Activated naive CD4-positive, alpha-beta T cell (primary cell): ENCODE data around the gene PARM1.

Experiments used
- DNase-seq, 4 experiments: peaks; one replicate each; lab custom pipeline; 2025; lab: John Stamatoyannopoulos, UW

PARM1 gene

DNA sequence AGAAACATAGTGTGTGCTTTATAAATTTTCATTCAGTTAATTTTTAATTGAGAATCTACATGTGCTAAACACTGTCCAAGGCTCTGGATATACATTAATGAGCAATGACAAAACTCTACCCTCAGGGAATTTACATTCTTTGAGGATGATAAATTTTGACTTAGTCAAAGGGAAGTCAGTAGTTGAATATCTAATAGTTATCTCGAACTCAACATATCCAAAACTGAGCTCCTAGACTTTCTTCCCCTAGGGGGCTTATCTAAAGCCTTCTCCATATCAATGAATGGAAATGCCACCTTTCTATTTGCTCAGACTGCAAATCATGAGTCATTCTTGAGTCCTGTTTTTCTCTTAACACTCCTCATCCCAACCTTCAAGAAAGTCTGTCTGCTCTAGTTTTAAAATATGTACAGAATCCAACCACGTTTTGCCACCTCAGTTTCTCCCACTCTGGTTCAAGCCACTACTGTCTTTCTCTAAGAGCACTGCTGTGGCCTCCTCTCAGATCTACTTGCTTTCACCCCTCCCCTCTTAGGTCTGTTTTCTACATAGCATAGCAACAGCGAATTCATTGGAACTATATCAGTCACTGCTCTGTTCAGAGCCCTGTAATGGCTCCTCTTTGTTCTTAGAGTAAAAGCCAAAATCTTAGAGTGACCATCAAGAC, 9.5 kb downstream of the PARM1 start:
- DNase-seq, result no peak

DNA sequence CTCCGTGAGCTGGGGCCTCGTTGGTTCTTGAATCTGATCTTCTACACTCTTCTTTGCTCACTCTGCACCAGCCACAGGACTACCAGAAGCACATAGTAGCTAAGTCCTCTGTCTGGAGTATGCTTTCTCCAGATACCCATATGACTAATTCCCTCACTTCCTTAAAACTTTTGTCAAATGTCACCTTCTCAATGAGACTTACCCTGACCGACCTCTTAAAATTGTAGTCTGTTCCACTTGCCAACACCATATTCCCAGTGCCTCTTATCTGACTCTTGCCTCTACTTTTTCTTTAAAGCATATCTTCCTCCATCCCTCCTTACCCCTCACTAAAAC, 10.0 kb downstream of the PARM1 start:
- DNase-seq, result no peak

DNA sequence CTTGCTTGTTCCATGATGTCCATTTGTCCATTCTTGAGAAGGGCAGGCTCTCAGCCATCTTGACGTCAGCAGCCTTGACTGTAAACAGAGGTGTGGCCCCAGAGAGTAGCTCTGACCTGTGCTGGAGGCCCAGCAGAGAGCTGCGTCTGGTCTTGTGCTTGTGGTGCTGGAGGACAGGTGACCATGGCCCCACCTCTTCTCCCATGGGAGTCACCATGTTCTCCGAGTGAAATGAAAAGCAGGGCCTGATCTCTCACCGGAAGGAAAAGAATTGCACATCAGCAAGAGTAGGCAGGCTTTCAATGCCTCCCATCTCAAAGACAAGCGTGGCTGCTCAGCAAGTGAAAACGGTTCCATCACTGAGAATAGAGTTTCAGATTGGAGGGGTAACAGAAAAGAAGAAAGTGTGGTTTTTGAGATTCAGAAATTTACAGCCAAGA, 11.5 kb downstream of the PARM1 start:
- DNase-seq, result no peak

DNA sequence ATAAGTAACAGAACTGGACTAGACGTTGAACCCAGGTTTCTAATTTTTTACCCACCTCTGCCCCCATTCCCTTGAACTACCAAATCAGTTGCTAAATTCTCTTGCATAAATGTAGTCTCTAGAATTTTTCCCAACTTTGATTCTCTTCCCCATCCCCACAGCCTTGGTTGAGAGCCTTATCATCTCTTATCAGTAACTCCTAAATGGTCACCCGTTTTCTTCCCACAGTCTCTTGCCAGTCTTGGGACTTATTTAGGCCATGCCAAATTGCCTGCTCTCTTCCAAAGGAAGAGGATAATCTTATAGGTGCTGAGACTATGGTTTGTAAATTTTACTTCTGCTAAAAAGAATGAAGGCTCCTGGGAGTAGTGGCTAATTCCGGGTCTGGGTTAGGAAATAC, 13.3 kb downstream of the PARM1 start:
- no peak for DNase-seq

DNA sequence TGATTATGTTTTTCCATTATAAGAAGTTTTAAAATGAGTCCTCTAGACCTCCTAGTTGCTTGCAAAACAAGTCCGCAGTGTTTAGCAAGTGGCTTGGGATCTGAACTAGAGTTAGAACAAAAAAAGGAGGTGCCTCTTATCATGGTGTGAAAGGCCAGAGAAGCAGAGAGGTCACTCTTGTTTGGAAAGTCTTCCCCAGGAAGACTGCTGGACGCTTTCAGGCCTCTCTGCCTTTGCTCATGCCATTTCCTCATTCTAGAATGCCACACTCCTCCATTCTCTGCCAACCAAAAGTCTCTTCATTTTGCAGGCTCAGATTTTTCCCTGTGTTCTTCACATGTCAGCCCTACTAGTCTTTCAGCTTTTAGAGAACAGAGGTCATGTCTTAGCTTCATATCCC, 14.9 kb downstream of the PARM1 start:
- no peak for DNase-seq

DNA sequence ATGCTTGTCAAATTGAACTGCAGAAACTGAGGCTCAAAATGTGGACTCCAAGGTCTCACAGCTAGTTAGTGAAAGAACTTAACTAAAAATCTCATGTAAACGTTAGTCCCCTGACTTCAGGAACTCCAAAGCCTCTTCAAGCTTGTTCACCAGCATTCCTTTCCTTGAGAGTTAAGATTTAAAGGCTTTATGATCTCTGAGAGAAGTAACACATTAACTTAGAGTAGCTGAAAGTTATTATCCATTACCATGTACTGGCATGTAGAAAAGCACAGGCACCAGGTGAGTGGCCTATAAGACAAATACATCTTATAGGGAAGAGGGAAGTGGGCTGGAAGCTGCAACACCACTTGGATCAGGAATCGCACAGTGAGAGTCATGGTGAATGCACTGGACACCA, 15.3 kb downstream of the PARM1 start:
- DNase-seq, result no peak

DNA sequence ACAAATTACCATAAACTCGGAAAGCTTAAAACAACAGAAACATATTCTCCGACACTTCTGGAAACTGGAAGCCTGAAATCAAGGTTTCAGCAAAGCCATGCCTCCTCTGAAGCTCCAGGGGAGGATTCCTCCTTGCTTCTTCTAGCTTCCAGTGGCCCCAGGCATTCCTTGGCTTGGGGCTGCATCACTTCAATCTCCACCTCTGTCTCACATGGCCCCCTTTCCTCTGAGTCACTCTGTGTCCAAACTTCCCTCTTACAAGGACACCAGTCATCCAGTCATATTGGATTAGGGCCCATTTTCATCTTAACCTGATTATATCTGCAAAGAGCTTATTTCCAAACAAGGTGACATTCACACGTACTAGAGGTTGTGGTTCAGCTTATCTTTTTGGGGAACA, 17.3 kb downstream of the PARM1 start:
- no peak for DNase-seq

DNA sequence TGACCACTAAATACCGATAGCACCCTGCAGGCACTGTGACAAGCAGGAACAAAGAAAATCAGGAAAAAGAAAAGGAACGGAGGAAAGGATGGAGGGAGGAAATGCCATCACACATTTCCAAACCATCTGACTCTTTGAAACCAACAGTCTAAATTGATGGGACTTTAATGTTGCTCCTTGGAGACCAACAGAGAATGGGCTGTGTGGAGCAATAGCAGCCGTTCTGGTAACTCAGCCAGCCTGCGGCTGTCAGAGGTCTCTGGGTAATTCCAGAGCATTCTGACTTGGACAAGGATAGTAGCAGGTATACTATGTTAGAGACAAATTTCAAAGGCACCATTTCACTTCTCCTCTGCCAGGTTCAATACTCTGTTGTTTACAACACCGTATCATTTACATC, 18.0 kb downstream of the PARM1 start:
- DNase-seq, result no peak

DNA sequence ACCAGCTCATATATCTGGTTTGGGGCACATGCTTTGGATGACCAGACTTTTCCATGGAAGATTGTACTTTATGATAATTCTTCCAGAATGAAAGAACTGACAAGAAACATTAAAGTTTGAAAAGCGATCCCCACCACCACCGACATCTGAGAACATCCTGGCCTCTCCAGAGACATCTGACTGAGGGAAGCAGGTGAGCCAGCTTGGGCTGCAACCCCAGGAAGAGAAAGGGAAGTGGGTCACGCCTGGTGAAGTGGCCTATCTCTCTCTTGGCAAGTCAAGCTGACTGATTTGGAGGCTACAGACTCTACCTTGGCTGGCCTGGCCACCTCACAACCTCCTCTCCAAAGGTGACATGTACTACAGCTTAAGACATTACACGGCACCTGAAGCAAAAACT, 20.7 kb downstream of the PARM1 start:
- DNase-seq, result no peak

DNA sequence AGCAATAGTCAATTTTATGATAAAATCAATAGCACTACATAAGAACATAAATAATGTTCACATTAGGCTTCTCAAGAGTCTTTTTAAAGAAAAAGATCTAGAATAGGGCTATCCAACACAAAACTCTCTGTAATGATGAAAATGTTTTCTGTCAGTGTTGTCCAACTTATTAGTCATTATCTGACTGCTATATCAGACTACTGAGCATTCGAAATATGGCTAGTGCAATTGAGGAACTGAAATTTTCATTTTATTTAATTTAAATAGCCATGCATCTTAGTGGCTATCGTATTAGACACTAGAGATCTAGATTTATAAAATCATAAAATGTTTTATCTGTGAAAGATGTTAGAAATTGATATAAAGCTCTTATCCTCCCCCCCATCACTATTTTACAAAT, 26.0 kb downstream of the PARM1 start:
- DNase-seq, result no peak

DNA sequence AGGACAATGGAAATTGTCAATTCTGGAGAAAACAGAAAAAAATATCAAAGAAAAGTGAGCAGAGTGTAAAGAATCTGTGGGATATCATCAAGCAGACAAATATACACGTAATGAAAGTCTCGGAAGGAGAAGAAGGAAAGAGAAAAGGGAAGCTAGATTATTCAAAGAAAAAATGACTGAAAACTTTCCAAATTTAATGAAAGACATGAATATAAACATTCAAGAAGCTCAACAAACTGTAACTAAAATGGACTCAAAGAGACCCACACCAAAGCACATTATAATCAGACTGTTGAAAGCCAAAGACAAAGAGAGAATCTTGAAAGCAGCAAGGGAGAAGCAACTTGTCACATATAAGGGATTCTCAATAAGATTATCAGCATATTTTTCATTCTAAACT, 28.3 kb downstream of the PARM1 start:
- DNase-seq, result no peak

DNA sequence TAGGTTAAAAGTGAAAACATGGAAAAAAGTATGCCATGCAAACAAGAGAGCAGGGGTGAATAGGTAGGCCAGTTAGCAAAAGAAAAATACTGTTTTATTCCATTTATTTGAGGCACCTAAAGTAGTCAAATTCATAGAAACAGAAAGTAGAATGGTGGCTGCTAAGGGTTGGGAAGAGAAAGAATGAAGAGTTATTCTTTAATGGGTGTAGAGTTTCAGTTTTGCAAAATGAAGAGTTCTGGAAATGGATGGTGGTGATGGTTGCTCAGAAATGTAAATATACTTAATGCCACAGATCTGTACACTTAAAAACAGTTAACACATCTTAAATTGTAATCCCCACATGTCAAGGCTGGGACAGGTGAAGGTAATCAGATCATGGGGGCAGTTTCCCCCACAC, 29.7 kb downstream of the PARM1 start:
- no peak for DNase-seq

DNA sequence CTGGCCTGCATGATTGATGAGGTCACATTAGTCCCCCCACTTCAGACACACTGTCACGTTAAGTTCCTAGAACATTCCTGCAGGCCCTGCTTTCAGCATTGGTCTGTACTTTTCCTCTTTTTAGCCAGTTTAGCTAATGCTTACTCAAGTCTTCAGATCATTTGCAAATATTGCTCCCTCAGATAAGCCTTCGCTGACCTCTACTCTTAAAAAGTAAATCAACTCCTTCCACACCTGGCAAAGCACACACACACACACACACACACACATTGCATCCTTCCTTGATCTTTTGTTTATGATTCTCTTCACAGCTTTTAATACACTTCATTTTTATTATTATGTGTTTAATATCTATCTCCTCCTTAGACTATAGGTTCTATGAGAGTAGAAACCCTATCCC, 31.4 kb downstream of the PARM1 start:
- no peak for DNase-seq

DNA sequence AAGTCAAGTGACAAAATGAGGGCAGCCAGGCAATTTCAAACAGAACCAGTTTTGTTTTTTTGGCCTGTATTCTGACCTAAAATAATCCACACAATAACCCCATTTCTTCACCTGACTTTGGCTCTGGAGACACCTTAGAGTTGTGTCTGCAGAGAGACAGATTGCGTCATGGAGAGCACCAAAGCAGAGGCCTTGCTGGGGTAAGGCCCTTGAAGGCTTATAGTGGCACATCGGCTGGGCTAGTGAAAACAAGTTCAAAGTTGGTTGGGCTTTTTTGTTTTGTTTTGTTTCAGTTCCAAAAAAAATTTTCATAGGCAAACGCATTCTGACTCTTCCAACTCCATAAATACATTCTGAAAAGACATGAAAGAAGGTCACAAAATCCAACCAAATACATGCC, 34.4 kb downstream of the PARM1 start:
- no peak for DNase-seq

DNA sequence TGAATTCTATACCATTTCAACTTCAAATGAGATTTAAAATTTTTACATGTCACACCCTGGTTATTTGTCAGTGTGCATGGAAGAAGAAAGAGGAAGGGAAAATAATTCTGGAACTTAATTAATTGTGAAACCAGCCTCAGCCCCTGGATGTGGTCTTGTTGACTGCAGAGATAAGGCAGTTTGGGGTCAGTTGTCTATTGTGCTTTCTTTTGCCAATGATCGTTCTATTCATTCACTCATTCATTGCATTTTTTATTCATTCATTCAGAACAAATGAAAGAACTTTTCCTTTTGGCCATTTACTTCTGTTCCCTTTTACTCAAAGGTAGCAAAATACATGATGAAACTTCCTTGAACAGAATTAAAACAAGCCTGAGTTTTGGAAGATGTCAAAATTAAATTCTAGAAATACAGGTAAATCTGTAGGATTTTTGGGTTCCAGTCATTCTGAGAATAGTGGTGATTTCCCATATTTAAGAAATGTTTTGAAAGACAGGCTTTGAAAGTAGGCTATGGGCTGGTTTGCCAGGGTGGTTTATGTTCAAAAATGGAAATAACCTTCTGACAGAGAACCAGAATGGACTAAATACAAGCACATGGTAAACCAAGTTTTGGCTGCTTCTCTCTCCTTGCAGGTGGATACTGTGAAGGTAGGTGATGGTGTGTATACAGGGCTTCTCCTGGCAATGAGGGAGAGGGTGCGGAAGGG, 35.7 kb downstream of the PARM1 start:
- no peak for DNase-seq

DNA sequence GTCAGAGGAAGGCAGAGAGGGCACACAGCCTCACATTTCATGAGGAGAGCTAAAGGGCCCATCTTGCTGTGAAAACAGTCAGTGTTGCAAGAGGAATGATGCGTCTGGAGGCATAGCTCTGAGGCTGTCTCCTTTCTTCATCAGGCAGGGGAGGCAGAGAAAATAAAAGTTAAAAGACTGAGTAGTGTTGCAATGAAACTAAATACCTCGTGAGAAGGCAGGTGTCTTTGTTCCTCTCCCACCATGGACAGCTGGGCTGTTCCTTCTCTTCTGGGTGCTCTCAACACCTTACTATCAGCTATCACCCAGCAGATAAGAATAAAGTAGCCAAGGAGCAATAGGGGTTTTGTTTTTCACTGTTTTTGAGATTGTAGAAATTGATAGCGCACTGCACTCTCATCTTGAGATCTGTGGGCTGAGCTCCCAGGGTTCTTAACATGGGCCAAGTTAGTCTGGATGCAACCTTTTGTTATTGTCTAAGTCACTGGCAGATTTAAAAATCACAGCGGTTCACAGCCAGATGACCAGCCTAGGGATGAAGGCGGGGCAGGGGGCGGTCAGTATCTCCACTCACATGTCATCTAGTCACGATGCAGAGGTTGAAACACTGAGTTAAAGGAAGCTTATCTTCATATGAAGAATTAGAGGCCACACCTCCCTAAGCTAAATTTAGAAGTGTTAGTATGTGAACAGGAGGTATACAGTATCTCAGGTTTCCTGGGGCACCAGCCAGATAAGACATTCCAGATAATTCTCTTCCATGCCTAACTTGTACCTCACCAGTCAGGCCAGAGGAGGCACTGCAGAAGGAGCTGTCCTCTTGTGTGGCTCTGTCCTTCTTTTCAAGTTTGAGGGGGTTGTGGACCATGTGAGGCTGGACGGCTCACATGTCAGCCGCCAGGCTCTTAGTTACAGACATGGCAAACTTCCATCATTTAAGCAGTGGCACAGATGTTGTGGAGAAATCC, 36.9 kb downstream of the PARM1 start:
- DNase-seq, result no peak

DNA sequence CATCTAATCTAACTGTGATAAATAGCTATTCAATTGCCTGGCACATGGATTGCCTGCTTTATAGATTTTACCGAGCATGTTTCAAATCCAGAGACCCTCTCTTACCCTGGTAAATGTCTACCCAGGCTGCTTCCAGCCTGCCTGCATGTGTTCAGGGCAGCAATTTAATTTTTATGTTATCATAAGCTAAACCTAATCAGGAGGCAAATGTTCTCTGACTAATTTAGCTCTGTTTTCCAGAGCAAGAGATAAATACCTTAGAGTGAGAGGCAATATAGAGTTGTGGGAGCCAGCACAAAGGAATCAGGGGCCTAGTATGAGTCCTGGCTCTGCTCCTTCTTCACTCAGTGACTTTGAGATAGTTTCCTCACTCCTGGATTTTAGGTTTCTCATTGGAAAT, 37.7 kb downstream of the PARM1 start:
- no peak for DNase-seq

DNA sequence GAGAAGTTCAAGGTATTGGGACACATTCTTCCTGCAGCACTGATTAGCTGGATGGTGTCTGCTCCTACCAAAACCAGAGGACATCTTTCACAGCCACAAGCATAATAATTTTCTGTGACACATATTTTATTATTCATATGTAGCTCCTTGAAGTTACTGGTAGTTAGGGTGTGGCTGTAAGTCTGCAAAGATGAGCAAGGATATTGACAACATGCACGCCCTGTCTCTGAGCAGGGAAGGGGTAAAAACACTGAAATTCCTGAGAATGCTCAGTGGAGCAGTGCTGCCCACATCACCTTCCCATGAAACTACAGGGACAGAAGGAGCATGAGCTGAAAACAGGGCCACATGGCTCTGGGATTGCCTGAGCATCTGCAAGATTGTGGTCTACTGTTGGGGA, 38.9 kb downstream of the PARM1 start:
- no peak for DNase-seq

DNA sequence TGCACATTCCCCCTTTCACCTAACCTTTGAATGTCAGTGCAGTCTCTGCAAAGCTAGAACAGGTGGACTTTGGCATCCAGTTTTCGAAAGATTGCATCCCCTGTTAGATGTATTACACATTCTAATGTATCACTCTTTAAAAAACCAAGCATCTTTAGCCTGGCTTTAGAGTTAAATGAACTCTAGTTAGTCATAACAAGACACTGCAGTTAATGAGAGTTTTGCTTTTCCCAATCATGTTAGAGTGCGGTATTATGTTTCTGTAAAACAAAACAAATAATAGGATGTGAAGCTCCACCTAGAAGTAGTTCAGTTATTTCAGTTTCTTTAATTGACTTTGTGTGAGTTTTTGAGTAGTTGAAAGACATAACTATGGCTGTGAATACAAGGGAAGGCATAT, 42.2 kb downstream of the PARM1 start:
- DNase-seq, result no peak

DNA sequence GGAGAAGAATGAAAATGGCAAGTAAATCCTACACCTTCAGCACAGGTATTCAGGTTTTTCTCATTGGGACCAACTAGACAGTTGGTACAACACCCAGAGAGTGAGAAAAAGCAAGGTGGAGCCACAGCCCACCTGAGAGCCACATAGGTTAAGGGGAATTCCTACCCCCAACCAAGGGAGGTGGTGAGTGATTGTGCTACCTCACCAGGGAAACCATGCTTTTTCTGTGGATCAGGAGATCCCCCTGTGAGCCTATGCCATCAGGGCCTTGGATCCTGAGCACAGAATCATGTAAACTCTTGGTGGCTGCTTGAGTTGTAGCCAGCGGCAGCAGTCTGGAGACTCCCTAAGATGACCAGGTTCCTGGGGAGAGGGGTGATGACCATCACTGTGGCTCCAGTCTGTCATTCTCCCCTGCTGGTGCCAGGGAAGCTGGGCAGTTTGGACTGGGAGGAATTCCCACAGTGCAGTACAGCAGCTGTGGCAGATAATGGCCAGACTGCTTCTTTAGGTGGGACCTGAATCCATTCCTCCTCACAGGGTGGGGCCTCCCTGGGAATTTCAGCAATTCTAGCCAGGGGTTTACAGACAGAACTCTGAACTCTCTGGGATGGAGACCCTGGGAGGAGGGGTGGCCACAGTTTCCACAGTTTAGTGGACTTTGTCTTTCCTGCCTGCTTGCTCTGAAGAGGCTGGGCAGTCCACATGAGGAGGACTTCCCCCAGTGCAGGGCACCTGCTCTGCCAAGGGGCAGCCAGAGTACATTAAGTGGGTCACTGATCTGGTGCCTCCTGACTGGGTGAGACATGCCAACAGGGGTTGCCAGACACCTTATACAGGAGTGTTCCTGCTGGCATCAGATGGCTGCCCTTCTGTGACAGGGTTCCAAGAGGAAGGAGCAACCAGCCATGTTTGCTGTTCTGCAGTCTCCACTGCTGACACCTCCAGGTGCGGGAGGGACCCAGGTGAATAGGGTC, 43.2 kb downstream of the PARM1 start:
- DNase-seq, result no peak

DNA sequence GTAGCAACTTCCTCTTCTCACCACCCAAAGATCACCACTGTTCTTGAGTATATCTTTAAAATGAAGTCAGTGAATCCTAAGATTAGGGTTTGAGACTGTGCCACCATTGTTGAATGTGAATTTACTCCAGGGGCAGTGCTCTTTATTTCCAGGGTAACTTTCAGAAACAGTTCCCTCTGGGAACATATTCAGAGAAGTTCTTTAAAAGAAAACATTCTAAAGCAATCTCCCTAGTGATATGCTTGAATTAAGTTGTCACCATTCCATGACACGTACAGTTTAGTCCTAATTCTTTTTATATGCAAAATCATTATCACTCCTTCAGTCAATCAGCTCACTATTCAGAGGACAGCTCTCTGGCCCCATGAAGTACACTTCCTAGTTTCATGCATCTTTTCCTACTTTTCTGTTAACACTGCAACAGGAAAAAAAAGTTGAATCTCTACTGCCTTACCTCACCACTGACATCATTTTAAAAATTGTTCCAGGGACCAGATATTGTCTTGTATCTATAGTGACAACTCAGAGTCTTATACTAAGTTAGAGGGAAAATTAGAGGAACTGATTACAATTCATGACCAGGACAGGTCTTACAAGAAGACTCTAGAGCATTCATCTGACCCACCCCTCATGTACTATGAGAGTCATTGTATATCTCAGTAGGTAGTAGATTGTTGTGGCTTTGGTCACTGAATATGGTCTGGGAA, 49.8 kb downstream of the PARM1 start:
- no peak for DNase-seq
